Astrocyte (in vitro differentiated cells and primary cell): Measurements from ENCODE around the gene TBC1D9.

Experiments
- CTCF ChIP-seq: IDR thresholded peaks from 2 replicates; pipeline ENCODE4 v1.5.1; 2011; ENCODE audit warnings: low read depth, mild to moderate bottlenecking, inconsistent platforms, low read length, moderate library complexity; ENCODE audit not compliant: insufficient read depth
- EZH2 ChIP-seq: IDR thresholded peaks from 2 replicates; pipeline ENCODE4 v1.6.1; 2012; ENCODE audit warnings: mild to moderate bottlenecking, low read length, inconsistent platforms; ENCODE audit not compliant: insufficient read depth

- TF ChIP-seq CTCF, result no peak
- TF ChIP-seq EZH2, result no peak
Measured at GRCh38 chr4:140718241-140718952, 37.8 kb downstream of the TBC1D9 start.
